A673 (cell line): ENCODE measurements around the gene FAM120A. TPM values are rescaled to one million over a fixed set of nuclear protein-coding genes. Genes with fewer than 3 reads are reported as not detected.

Experiments used
- BruUV-seq: library from RNA; stranded (reverse); fragments of 400-500 nt; replicated peaks from 2 replicates; lab custom pipeline; 2021; lab: Mats Ljungman, UMichigan
- CTCF ChIA-PET: fragments of 300-600 bp; sonication (Branson Sonifier 250); formaldehyde crosslinking; loops from one replicate; lab custom pipeline; 2022; ENCODE audit warnings: antibody characterized with exemption; lab: Charles Lee
- POLR2A ChIA-PET: fragments of 300-600 bp; sonication (Branson Sonifier 250); formaldehyde crosslinking; loops from one replicate; lab custom pipeline; 2022; ENCODE audit warnings: antibody characterized with exemption; ENCODE audit not compliant: low non-redundant PET; lab: Charles Lee
- DNase-seq: peaks from one replicate; pipeline ENCODE4 v3.0.0-alpha.2; 2015; ENCODE audit warnings: low spot score
- H3K27ac ChIP-seq: fragments of 200-600 bp; sonication (generic); 2 replicates; pipeline ENCODE4 v1.5.1; 2016; ENCODE audit warnings: mixed run types, low read depth, mild to moderate bottlenecking, mixed read lengths, antibody characterized with exemption, low read length; ENCODE audit not compliant: poor library complexity, severe bottlenecking
- H3K27me3 ChIP-seq: fragments of 200-600 bp; sonication (generic); replicated peaks from 2 replicates; pipeline ENCODE4 v1.6.1; 2017; ENCODE audit warnings: mixed run types, low read depth, mild to moderate bottlenecking, mixed read lengths, antibody characterized with exemption, low read length; ENCODE audit not compliant: insufficient read depth, poor library complexity
- H3K36me3 ChIP-seq: fragments of 200-600 bp; sonication (generic); 2 replicates; pipeline ENCODE4 v1.6.1; 2016; ENCODE audit warnings: mixed run types, mild to moderate bottlenecking, mixed read lengths, antibody characterized with exemption, low read length; ENCODE audit not compliant: insufficient read depth, poor library complexity, severe bottlenecking
- H3K4me1 ChIP-seq: fragments of 200-600 bp; sonication (generic); 2 replicates; pipeline ENCODE4 v1.6.1; 2017; ENCODE audit warnings: mixed run types, mild to moderate bottlenecking, mixed read lengths, antibody characterized with exemption, low read length; ENCODE audit not compliant: insufficient read depth, poor library complexity, severe bottlenecking
- H3K4me3 ChIP-seq: fragments of 200-600 bp; sonication (generic); 2 replicates; pipeline ENCODE4 v1.5.1; 2016; ENCODE audit warnings: low read depth, mixed run types, mild to moderate bottlenecking, mixed read lengths, low read length; ENCODE audit not compliant: poor library complexity, severe bottlenecking
- H3K9me3 ChIP-seq: fragments of 200-600 bp; sonication (generic); 2 replicates; pipeline ENCODE4 v1.6.1; 2016; ENCODE audit warnings: mixed run types, low read depth, mild to moderate bottlenecking, mixed read lengths, antibody characterized with exemption, low read length; ENCODE audit not compliant: poor library complexity, severe bottlenecking
- EZH2 ChIP-seq: fragments of 200-600 bp; sonication (generic); IDR thresholded peaks from 2 replicates; pipeline ENCODE4 v1.6.1; 2017; ENCODE audit warnings: borderline replicate concordance, low read depth, mild to moderate bottlenecking, mixed read lengths, antibody characterized with exemption, low read length; ENCODE audit not compliant: poor library complexity, severe bottlenecking
- intact Hi-C: fragments of 100-400 bp; cut with micrococcal nuclease; formaldehyde crosslinking; loops from one replicate; pipeline ENCODE4 v1.10.0; 2022; ENCODE audit not compliant: unreplicated experiment
- total RNA-seq: library from RNA; stranded (reverse); gene quantifications from 2 replicates; pipeline ENCODE4 v1.2.3, GENCODE V29; 2021
- TF ChIP-seq, protein P1 (sequence below): fragments of 300-800, 200-600 bp; sonication (generic); conservative IDR thresholded peaks from 2 replicates; pipeline ENCODE4 v1.5.1; 2017; ENCODE audit warnings: low read depth, mild to moderate bottlenecking, antibody characterized with exemption, low read length, moderate library complexity, mixed read lengths

FAM120A gene
- total RNA-seq, 1 experiment from 2014 or later, result 91.0 TPM

DNA sequence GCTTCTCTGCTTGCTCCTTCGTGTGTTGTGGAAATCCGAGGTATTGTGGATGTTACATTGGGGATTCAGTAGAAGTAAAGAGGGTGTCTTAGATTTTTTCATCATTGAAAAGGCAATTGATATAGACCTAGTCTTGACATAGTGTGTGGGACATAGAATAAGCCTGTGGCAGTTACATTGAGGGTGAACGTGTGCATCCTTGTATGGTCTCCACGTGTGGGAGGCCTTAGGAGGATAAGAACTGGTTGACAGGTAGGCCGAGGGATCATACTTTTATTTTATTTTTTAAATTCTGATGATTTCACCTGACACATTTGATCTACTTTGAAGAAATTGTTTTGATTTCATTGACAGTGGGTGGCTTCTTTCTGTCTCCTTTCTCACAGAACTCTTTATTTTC is 18.9 kb downstream of the FAM120A start:
- Histone ChIP-seq H3K36me3 (peaks cover 6% of the 10 kb centered on the region), H3K9me3 (no peaks in the 10 kb centered on the region), H3K27me3 (no peaks in the 10 kb centered on the region), H3K4me1 (peaks cover 38% of the 10 kb centered on the region), H3K27ac (no peak overlapping the region), H3K4me3 (no peak overlapping the region)
- intact Hi-C loops, result no loop called here
- BruUV-seq, result no TSS peak
- CTCF ChIA-PET, result no interaction called here
- no peak for DNase-seq
- no peak for TF ChIP-seq EZH2
- POLR2A ChIA-PET, result no interaction called here

DNA sequence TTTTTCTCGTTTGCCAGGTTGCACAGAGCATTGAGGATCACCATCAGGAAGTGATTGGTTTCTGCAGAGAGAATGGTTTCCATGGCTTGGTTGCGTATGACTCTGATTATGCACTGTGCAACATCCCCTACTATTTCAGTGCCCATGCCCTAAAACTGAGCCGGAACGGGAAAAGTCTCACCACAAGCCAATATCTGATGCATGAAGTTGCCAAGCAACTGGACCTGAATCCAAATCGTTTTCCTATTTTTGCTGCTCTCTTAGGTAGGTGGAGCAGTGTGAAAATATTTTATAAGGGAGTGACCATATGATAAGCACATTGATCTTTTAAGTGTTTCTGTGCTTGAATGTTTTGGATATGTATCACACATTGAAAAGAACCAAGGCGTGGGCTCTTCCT is 19.6 kb downstream of the FAM120A start:
- CTCF ChIA-PET, result no interaction called here
- no TSS peak for BruUV-seq
- Histone ChIP-seq H3K4me1 (peaks cover 31% of the 10 kb centered on the region), H3K36me3 (peaks cover 7% of the 10 kb centered on the region), H3K4me3 (no peak overlapping the region), H3K9me3 (no peaks in the 10 kb centered on the region), H3K27me3 (no peaks in the 10 kb centered on the region), H3K27ac (no peak overlapping the region)
- POLR2A ChIA-PET, result no interaction called here
- no peak for DNase-seq
- TF ChIP-seq EZH2, result no peak
- intact Hi-C loops, result no loop called here

DNA sequence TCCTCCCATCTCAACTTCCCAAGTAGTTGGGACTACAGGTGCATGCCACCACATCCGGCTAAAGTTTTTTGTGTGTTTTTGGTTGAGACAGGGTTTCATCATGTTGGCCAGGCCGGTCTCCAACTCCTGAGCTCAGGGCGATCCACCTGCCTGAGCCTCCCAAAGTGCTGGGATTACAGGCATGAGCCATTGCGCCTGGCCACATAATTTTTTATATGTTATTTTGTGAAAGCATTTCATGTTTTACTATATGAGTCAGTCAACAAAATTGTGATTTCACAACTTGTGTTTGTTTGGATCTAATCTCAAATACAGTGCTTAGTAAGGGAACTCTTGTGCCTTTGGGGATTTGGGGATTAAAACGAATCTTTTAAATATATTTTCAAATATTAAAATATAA is 21.9 kb downstream of the FAM120A start:
- H3K9me3 ChIP-seq, result no peaks in the 10 kb centered on the region
- ChIA-PET CTCF (no interaction called here), POLR2A (no interaction called here)
- H3K4me3 ChIP-seq, result no peak overlapping the region
- intact Hi-C loops, result no loop called here
- DNase-seq, result no peak
- TF ChIP-seq, protein P1, sequence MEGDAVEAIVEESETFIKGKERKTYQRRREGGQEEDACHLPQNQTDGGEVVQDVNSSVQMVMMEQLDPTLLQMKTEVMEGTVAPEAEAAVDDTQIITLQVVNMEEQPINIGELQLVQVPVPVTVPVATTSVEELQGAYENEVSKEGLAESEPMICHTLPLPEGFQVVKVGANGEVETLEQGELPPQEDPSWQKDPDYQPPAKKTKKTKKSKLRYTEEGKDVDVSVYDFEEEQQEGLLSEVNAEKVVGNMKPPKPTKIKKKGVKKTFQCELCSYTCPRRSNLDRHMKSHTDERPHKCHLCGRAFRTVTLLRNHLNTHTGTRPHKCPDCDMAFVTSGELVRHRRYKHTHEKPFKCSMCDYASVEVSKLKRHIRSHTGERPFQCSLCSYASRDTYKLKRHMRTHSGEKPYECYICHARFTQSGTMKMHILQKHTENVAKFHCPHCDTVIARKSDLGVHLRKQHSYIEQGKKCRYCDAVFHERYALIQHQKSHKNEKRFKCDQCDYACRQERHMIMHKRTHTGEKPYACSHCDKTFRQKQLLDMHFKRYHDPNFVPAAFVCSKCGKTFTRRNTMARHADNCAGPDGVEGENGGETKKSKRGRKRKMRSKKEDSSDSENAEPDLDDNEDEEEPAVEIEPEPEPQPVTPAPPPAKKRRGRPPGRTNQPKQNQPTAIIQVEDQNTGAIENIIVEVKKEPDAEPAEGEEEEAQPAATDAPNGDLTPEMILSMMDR, result no peak
- no peak for TF ChIP-seq EZH2
- no TSS peak for BruUV-seq
- H3K36me3 ChIP-seq, result peaks cover 12% of the 10 kb centered on the region
- peaks cover 10% of the 10 kb centered on the region for H3K4me1 ChIP-seq
- H3K27ac ChIP-seq, result no peak overlapping the region
- H3K27me3 ChIP-seq, result no peaks in the 10 kb centered on the region

DNA sequence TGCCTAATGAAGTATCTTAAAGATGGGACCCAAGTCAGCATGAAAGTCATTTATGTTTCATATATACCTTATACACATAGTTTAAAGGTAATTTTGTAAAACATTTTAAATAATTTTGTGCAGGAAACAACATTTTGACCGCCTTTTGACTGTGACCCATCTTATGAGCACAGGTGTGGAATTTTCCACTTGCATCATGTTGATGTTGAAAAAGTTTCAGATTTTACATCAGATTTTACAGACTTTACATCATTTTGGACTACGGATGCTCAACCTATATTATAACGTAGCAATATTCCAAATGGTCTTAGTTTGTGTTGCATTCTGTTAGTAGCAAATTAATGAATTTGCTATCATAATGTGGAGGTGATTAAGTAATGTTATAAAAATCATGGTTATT is 23.6 kb downstream of the FAM120A start:
- intact Hi-C loops, result no loop called here
- no peak for TF ChIP-seq EZH2
- TF ChIP-seq, protein P1, result no peak
- Histone ChIP-seq H3K9me3 (no peaks in the 10 kb centered on the region), H3K4me1 (no peaks in the 10 kb centered on the region), H3K36me3 (peaks cover 12% of the 10 kb centered on the region), H3K4me3 (no peak overlapping the region), H3K27ac (no peak overlapping the region), H3K27me3 (no peaks in the 10 kb centered on the region)
- no TSS peak for BruUV-seq
- ChIA-PET CTCF (no interaction called here), POLR2A (interaction anchor here (0.5 kb wide), 1 partner anchor 29 kb away, joined by 3 read pairs; no protein-coding TSS in a partner anchor)
- no peak for DNase-seq
